Thyroid gland (tissue), 4 donors: ENCODE measurements around the gene OBSL1.

Experiments
- CTCF ChIP-seq, 6 experiments: fragments of 200-600 bp in 3 of 6; fragments of 450-650 bp in 3 of 6; sonication (generic) in 3 of 6; IDR thresholded peaks; one replicate each; pipeline ENCODE4 v1.5.1; 2016 to 2019; ENCODE audit warnings: antibody characterized with exemption in 6 of 6, mild to moderate bottlenecking in 2 of 6, inconsistent platforms in 1 of 6, moderate library complexity in 1 of 6
- POLR2A ChIP-seq, 2 donors: fragments of 450-650 bp; IDR thresholded peaks; one replicate each; pipeline ENCODE4 v1.6.1; 2017; ENCODE audit warnings: antibody characterized with exemption in 2 of 2, mild to moderate bottlenecking in 2 of 2, moderate library complexity in 1 of 2

GRCh38 chr2:219519526-219519916 lies 51.8 kb downstream of the OBSL1 start:
- TF ChIP-seq CTCF (IDR thresholded peaks at IDR 0.05) (no peak), POLR2A (IDR thresholded peaks at IDR 0.05) (no peak)
